ENCODE data around the gene BMERB1.

Gene BMERB1

DNA sequence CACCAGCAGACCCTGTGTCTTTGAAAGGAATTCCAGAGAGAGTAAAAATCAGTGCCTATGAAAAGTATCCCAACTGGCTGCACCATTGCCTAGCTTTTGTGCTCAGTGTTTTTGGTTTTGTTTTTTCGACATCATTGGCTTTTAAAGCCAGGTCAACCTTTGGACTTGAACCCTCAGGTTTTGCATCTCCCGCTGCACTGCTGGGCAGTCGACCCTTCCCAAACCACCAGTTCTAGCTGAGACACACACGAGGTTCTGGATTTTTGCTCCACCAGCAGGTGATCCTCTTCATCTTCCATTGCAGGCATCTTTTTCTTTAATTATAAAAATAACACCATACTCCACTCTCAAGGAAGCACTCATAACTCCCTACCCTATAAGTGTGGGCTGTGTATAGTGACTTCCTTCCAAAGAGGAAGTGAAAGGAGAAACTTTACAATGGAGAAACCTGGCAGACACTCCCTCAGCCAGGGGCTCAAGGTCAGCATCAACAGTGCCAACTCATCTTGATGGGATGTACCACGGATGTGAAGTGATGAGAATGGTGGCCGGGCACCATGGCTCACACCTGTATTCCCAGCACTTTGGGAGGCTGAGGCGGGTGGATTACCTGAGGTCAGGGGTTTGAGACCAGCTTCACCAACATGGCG is 57.8 kb downstream of the BMERB1 start:
- TF ChIP-seq, protein P1, sequence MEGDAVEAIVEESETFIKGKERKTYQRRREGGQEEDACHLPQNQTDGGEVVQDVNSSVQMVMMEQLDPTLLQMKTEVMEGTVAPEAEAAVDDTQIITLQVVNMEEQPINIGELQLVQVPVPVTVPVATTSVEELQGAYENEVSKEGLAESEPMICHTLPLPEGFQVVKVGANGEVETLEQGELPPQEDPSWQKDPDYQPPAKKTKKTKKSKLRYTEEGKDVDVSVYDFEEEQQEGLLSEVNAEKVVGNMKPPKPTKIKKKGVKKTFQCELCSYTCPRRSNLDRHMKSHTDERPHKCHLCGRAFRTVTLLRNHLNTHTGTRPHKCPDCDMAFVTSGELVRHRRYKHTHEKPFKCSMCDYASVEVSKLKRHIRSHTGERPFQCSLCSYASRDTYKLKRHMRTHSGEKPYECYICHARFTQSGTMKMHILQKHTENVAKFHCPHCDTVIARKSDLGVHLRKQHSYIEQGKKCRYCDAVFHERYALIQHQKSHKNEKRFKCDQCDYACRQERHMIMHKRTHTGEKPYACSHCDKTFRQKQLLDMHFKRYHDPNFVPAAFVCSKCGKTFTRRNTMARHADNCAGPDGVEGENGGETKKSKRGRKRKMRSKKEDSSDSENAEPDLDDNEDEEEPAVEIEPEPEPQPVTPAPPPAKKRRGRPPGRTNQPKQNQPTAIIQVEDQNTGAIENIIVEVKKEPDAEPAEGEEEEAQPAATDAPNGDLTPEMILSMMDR (IDR thresholded peaks at IDR 0.05; ENCODE audit: low read depth, low read length): no peak
- H3K4me3 ChIP-seq (replicated peaks in 1 of 2; ENCODE audit: low read depth in 2 of 2, low read length in 2 of 2): no peak overlapping the region
- no peak for DNase-seq (ENCODE audit: low read depth in 2 of 2)

DNA sequence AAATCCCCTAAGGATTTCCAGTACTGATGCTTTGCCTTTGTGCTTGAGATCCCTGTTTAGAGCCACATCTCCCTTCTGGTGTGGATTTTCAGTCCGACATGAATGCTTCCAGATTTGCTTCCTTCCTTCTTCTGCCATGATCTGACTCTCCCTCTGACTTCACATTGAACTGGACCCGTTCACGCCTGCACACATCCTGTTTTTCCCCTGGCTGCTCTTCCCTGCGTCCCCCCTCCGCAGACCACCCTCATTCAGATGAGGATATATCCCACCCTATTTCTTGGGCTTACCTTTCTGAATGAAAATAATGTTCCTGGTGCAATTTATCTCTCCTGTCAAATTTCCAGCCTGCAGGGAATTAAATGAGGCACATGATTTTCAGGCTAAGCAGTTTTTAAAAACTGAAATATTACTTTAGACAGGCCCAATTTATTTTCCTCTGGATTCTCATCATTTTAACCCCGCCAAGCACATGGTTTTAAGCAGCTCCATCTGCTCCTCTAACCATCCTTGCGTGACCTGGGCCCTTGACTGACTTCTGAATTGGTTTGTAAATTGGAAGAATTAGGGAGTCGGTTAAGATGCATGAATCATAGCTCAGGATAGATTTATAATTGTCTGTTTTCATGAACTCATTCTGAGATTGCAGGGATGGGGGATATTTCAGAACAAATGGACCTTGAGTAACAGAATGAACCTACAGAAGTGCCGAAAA is 59.2 kb downstream of the BMERB1 start:
- TF ChIP-seq, protein P1 (IDR thresholded peaks at IDR 0.05; ENCODE audit: low read depth, low read length): no peak
- peak in 1 of 2 donors; percentile 41 for DNase-seq (ENCODE audit: low read depth in 2 of 2)
- H3K4me3 ChIP-seq (replicated peaks in 1 of 2; ENCODE audit: low read depth in 2 of 2, low read length in 2 of 2): no peak overlapping the region

DNA sequence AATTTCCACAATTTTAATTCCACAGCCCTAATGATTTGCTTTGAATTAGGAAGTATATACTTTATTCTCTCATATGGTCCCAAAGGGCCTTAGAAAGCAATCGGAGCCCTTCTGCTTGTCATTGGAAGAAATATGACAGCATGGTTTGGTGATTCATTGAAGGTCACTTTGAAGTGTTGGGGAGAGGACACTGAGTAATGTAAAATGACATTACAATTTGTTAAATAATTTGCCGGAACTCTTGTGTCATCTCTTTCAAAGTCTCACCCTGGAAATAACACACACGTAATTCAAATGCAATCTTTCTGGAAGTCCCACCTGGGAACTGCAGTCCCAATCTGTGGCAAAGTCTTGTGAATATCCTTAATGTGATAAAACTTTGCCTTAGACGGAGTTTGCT is 59.8 kb downstream of the BMERB1 start:
- TF ChIP-seq, protein P1 (IDR thresholded peaks at IDR 0.05; ENCODE audit: low read depth, low read length): no peak
- H3K4me3 ChIP-seq (replicated peaks in 1 of 2; ENCODE audit: low read depth in 2 of 2, low read length in 2 of 2): no peak overlapping the region
- DNase-seq (ENCODE audit: low read depth in 2 of 2): peak in 1 of 2 donors; percentile 62

DNA sequence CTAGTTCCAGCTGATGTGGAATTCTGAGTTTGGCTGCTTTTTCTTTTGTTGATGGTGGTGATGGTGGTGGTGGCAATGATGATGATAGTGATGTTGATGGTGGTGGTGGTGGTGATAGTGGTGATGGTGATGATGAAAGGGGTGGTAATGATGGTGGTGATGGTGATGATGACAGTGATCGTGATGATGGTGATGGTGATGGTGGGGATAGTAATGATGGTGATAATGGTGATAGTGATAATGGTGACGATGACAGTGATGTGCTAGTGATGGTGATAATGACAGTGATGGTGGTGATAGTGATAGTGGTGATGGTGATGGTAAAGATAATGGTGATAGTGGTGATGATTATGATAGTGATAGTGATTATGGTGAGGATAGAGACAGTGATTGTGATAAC is 61.5 kb downstream of the BMERB1 start:
- TF ChIP-seq, protein P1 (IDR thresholded peaks at IDR 0.05; ENCODE audit: low read depth, low read length): no peak
- no peak for DNase-seq (ENCODE audit: low read depth in 2 of 2)
- no peak overlapping the region for H3K4me3 ChIP-seq (replicated peaks in 1 of 2; ENCODE audit: low read depth in 2 of 2, low read length in 2 of 2)

DNA sequence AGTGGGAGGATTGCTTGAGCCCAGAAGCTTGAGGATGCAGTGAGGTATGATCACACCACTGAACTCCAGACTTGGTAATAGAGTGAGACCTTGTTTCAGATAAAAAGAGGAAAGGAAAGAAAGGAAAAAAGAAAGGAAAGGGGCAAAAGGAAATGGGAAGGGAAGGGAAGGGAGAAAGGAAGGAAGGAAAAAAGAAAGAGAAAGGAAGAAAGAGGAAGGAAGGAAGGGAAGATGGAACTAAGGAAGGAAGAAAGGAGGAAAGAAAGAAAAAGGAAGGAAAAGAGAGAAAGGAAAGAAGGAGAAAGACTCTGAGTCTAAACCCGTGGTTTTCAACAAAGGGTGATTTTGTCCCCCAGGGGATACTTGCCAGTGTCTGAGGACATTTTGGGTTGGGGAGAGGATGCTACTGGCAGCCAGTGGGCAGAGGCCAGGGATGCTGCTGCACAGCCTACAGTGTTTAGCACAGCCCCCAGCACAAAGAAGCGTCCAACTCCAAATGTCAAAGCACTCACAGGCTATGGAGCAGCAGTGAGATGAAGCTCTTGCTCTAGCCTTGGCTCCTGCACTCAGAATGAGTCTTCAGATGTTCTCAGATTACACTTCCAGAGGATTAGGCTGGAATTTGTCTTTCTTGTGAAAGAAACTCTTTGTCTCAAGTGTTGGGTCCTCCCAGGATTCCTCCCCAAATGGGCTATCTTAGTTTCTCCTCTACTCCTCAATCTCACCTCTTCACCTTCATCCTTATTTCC is 64.2 kb downstream of the BMERB1 start:
- peak in 1 of 2 donors; percentile 46 for DNase-seq (ENCODE audit: low read depth in 2 of 2)
- no peak overlapping the region for H3K4me3 ChIP-seq (replicated peaks in 1 of 2; ENCODE audit: low read depth in 2 of 2, low read length in 2 of 2)
- TF ChIP-seq, protein P1 (IDR thresholded peaks at IDR 0.05; ENCODE audit: low read depth, low read length): no peak

DNA sequence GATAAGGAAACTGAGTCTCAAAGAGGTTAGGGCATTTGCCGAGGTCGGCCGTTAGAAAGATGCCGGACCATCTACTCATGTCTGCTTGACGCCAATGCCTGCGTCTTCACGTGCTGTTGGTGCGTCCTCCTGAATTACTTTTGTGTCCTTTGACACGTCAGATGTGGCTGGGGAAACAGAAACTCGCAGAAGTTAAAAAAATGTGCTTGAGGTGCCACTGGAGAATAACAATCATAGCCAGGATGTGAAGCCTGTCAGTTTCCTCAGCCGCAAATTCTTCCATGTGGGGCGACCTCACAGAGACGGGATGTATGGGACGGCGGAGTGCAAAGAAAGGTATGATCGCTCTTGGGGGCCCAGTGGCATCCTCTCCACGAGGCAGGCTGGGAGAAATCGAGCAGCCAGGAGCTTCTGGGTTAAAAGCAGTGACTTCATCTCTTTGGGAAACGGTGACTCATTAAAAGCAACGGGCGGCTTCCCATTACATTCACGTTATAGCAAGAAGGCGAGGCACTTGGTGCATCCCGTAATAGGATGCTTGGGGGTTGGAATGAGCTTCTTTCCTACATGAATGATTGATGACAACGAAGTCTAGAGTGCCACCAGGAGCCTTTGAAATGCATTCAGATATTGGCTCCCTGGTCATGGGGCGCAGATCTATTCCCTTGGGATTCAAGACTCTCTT is 67.8 kb downstream of the BMERB1 start:
- peak; percentile 82 to 94 for DNase-seq (ENCODE audit: low read depth in 2 of 2)
- H3K4me3 ChIP-seq (replicated peaks in 1 of 2; ENCODE audit: low read depth in 2 of 2, low read length in 2 of 2): peak overlapping the region in 1 of 2 donors; percentile 24
- TF ChIP-seq, protein P1 (IDR thresholded peaks at IDR 0.05; ENCODE audit: low read depth, low read length): no peak

Measured in cardiac fibroblast (primary cell).